HG03558 (cell line): ENCODE data around the gene IRX2.

Experiments used
- ATAC-seq: cut with Tn5 transposase; IDR thresholded peaks from one replicate; pipeline ENCODE4 v1.9.1; 2021; ENCODE audit warnings: moderate number of reproducible peaks; ENCODE audit not compliant: unreplicated experiment; ENCODE audit errors: extremely low read depth

The IRX2 gene

GRCh38 chr5:2721385-2722138 lies 29.9 kb downstream of the IRX2 start:
- no peak for ATAC-seq

- ATAC-seq, result no peak
Observed at GRCh38 chr5:2719332-2719731, 32.1 kb downstream of the IRX2 start.

- ATAC-seq, result no peak
Observed at GRCh38 chr5:2718115-2718514, 33.4 kb downstream of the IRX2 start.

- no peak for ATAC-seq
Observed at GRCh38 chr5:2715856-2716255, 35.6 kb downstream of the IRX2 start.

GRCh38 chr5:2714805-2715204 lies 36.7 kb downstream of the IRX2 start:
- no peak for ATAC-seq

- ATAC-seq, result no peak
Observed at GRCh38 chr5:2714026-2714425, 37.5 kb downstream of the IRX2 start.

- no peak for ATAC-seq
Observed at GRCh38 chr5:2711446-2712425, 39.7 kb downstream of the IRX2 start.

GRCh38 chr5:2710910-2711309 lies 40.6 kb downstream of the IRX2 start:
- ATAC-seq, result no peak

- ATAC-seq, result no peak
Observed at GRCh38 chr5:2709976-2710689, 41.3 kb downstream of the IRX2 start.

- no peak for ATAC-seq
Observed at GRCh38 chr5:2708751-2709150, 42.7 kb downstream of the IRX2 start.

- ATAC-seq, result no peak
Observed at GRCh38 chr5:2708132-2708531, 43.3 kb downstream of the IRX2 start.

GRCh38 chr5:2705861-2706260 lies 45.6 kb downstream of the IRX2 start:
- ATAC-seq, result no peak

- no peak for ATAC-seq
Observed at GRCh38 chr5:2704806-2705645, 46.5 kb downstream of the IRX2 start.

- ATAC-seq, result no peak
Observed at GRCh38 chr5:2704111-2704510, 47.4 kb downstream of the IRX2 start.

GRCh38 chr5:2703615-2704014 lies 47.9 kb downstream of the IRX2 start:
- ATAC-seq, result no peak

- ATAC-seq, result no peak
Observed at GRCh38 chr5:2703041-2703440, 48.4 kb downstream of the IRX2 start.

- ATAC-seq, result no peak
Observed at GRCh38 chr5:2702096-2702879, 49.2 kb downstream of the IRX2 start.

GRCh38 chr5:2701592-2701991 lies 49.9 kb downstream of the IRX2 start:
- ATAC-seq, result no peak

- ATAC-seq, result no peak
Observed at GRCh38 chr5:2700876-2701275, 50.6 kb downstream of the IRX2 start.
